ENCODE data around the gene FOXF2. TPM values are rescaled to one million over a fixed set of nuclear protein-coding genes. Genes with fewer than 3 reads are reported as not detected.
A peak's percentile ranks its signal among the peaks of the same experiment; 100 is the strongest.
"Not testable (repeated sequence)": the region's sequence is repeated elsewhere in the genome, so short reads cannot be mapped to it uniquely, and the experiment has no call there.

The FOXF2 gene
- total RNA-seq, 2 experiments from 2014 or later = not detected

- DNase-seq = no peak
- Mint-ChIP-seq H3K4me3 (no peak overlapping the region), H3K27ac (no peak overlapping the region), H3K27me3 (ENCODE audit: low read depth) (peaks cover 53% of the 10 kb centered on the region), H3K9me3 (peaks cover 4% of the 10 kb centered on the region), H3K4me1 (ENCODE audit: low read depth) (no peaks in the 10 kb centered on the region), H3K36me3 (ENCODE audit: low read depth) (no peaks in the 10 kb centered on the region)
- CTCF ChIA-PET = no interaction called here
- intact Hi-C loops (cut with micrococcal nuclease) = no loop called here
Observed at GRCh38 chr6:1364791-1365190, 24.6 kb upstream of the FOXF2 start.

GRCh38 chr6:1365686-1366085 is 23.7 kb upstream of the FOXF2 start:
- Mint-ChIP-seq H3K4me1 (ENCODE audit: low read depth) (no peaks in the 10 kb centered on the region), H3K27ac (no peak overlapping the region), H3K27me3 (ENCODE audit: low read depth) (peaks cover 55% of the 10 kb centered on the region), H3K4me3 (no peak overlapping the region), H3K36me3 (ENCODE audit: low read depth) (no peaks in the 10 kb centered on the region), H3K9me3 (peaks cover 7% of the 10 kb centered on the region)
- CTCF ChIA-PET = no interaction called here
- intact Hi-C loops (cut with micrococcal nuclease) = no loop called here
- no peak for DNase-seq

DNA sequence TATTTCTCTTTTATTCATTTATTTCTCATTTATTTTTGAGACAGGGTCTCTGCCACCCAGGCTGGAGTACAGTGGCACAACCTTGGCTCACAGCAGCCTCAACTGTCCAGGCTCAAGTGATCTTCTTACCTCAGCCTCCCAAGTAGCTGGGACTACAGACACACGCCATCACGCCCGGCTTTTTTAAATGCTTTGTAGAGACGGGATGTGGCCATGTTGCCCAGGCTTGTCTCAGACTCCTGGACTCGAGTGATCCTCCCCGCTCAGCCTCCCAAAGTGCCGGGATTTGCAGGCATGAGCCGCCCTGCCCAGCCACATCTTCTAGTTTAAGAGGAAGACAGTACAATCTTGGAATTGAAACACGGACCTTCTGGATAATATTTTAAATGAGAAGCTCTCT is 21.6 kb upstream of the FOXF2 start:
- Mint-ChIP-seq H3K27me3 (ENCODE audit: low read depth) (peaks cover 58% of the 10 kb centered on the region), H3K4me1 (ENCODE audit: low read depth) (no peaks in the 10 kb centered on the region), H3K4me3 (no peak overlapping the region), H3K36me3 (ENCODE audit: low read depth) (no peaks in the 10 kb centered on the region), H3K9me3 (peaks cover 7% of the 10 kb centered on the region), H3K27ac (no peak overlapping the region)
- CTCF ChIA-PET = no interaction called here
- no peak for DNase-seq
- intact Hi-C loops (cut with micrococcal nuclease) = no loop called here

GRCh38 chr6:1368940-1369339 is 20.4 kb upstream of the FOXF2 start:
- Mint-ChIP-seq H3K36me3 (ENCODE audit: low read depth) (no peaks in the 10 kb centered on the region), H3K27me3 (ENCODE audit: low read depth) (peaks cover 59% of the 10 kb centered on the region), H3K27ac (no peak overlapping the region), H3K4me1 (ENCODE audit: low read depth) (no peaks in the 10 kb centered on the region), H3K9me3 (peaks cover 7% of the 10 kb centered on the region), H3K4me3 (no peak overlapping the region)
- CTCF ChIA-PET = no interaction called here
- intact Hi-C loops (cut with micrococcal nuclease) = no loop called here
- no peak for DNase-seq

GRCh38 chr6:1369695-1370094 is 19.7 kb upstream of the FOXF2 start:
- H3K27me3 Mint-ChIP-seq (ENCODE audit: low read depth) = peaks cover 60% of the 10 kb centered on the region
- H3K36me3 Mint-ChIP-seq (ENCODE audit: low read depth); DNase-seq; H3K9me3 Mint-ChIP-seq; CTCF ChIA-PET; H3K4me1 Mint-ChIP-seq (ENCODE audit: low read depth); intact Hi-C loops (cut with micrococcal nuclease); H3K27ac Mint-ChIP-seq; H3K4me3 Mint-ChIP-seq: not testable (repeated sequence)

DNA sequence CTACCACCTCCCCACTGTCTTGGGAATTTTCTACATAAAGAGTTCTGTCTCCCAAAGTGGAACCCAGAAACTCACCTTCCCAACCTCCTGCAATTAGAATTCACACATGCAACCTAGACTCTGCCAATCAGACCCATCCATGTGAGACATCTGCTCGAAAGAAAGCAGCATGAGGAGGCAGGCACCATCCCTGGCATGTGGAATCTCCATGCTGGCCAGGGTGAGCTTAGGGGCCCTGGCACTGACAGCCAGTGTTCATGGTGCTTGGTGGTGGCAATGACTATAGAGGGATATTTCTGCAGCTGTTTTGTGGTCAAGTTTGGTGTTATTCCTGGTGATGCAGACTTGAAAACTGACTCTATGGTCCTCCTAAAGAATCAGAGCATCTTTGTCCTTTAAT is 17.4 kb upstream of the FOXF2 start:
- CTCF ChIA-PET = no interaction called here
- Mint-ChIP-seq H3K27me3 (ENCODE audit: low read depth) (peaks cover 68% of the 10 kb centered on the region), H3K4me3 (no peak overlapping the region), H3K9me3 (peaks cover 7% of the 10 kb centered on the region), H3K4me1 (ENCODE audit: low read depth) (no peaks in the 10 kb centered on the region), H3K36me3 (ENCODE audit: low read depth) (no peaks in the 10 kb centered on the region), H3K27ac (no peak overlapping the region)
- DNase-seq = no peak
- intact Hi-C loops (cut with micrococcal nuclease) = no loop called here

DNA sequence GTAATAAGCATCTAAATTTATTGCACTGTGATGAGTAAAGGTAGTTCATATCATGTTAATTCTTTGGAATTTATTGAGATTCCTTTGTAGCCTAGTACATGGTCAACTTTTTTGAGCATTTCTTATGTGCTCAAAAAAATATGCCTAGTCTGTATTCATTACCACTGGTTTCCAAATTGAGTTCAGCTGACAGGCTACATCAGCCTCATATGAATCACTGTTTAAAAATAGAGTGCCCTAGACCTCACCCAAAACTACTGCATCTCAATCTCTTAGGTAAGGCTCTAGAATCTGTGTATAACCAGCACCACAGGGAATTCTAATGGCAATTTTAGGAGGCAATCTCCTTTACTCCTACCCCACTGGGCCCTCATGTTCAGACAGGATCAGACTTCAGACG is 16.7 kb upstream of the FOXF2 start:
- peaks cover 73% of the 10 kb centered on the region for H3K27me3 Mint-ChIP-seq (ENCODE audit: low read depth)

GRCh38 chr6:1376653-1377052 is 12.7 kb upstream of the FOXF2 start:
- Mint-ChIP-seq H3K4me3 (no peak overlapping the region), H3K27me3 (ENCODE audit: low read depth) (peaks cover 76% of the 10 kb centered on the region), H3K27ac (no peak overlapping the region), H3K9me3 (no peaks in the 10 kb centered on the region), H3K4me1 (ENCODE audit: low read depth) (peaks cover 29% of the 10 kb centered on the region), H3K36me3 (ENCODE audit: low read depth) (no peaks in the 10 kb centered on the region)
- no peak for DNase-seq
- CTCF ChIA-PET = no interaction called here
- intact Hi-C loops (cut with micrococcal nuclease) = no loop called here

More for the DNA sequence above, 16.7 kb upstream of the FOXF2 start:
- CTCF ChIA-PET = no interaction called here
- Mint-ChIP-seq H3K4me3 (no peak overlapping the region), H3K9me3 (peaks cover 7% of the 10 kb centered on the region), H3K4me1 (ENCODE audit: low read depth) (peaks cover 3% of the 10 kb centered on the region), H3K27ac (no peak overlapping the region), H3K36me3 (ENCODE audit: low read depth) (no peaks in the 10 kb centered on the region)
- intact Hi-C loops (cut with micrococcal nuclease) = no loop called here
- no peak for DNase-seq

- intact Hi-C loops (cut with micrococcal nuclease) = no loop called here
- CTCF ChIA-PET = interaction anchor here (0.8 kb wide), 1 partner anchor 9 kb away, joined by 3 read pairs; no protein-coding TSS in a partner anchor
- Mint-ChIP-seq H3K27ac (no peak overlapping the region), H3K36me3 (ENCODE audit: low read depth) (no peaks in the 10 kb centered on the region), H3K4me3 (no peak overlapping the region), H3K27me3 (ENCODE audit: low read depth) (peaks cover 74% of the 10 kb centered on the region), H3K4me1 (ENCODE audit: low read depth) (peaks cover 31% of the 10 kb centered on the region), H3K9me3 (no peaks in the 10 kb centered on the region)
- DNase-seq = no peak
Observed at GRCh38 chr6:1377526-1377925, 11.8 kb upstream of the FOXF2 start.

- Mint-ChIP-seq H3K27me3 (ENCODE audit: low read depth) (peaks cover 72% of the 10 kb centered on the region), H3K27ac (no peak overlapping the region), H3K36me3 (ENCODE audit: low read depth) (no peaks in the 10 kb centered on the region), H3K4me3 (no peak overlapping the region), H3K9me3 (no peaks in the 10 kb centered on the region), H3K4me1 (ENCODE audit: low read depth) (peaks cover 31% of the 10 kb centered on the region)
- CTCF ChIA-PET = interaction anchor here (0.6 to 1.7 kb wide), 3 partner anchors 8 to 779 kb away, joined by 3 to 5 read pairs (median 4); no protein-coding TSS in a partner anchor
- DNase-seq = no peak
- intact Hi-C loops (cut with micrococcal nuclease) = loop anchor here (2.0 kb wide), 2 partner anchors 64 to 656 kb away; no protein-coding TSS in a partner anchor
Observed at GRCh38 chr6:1378065-1379016, 11.0 kb upstream of the FOXF2 start.

DNA sequence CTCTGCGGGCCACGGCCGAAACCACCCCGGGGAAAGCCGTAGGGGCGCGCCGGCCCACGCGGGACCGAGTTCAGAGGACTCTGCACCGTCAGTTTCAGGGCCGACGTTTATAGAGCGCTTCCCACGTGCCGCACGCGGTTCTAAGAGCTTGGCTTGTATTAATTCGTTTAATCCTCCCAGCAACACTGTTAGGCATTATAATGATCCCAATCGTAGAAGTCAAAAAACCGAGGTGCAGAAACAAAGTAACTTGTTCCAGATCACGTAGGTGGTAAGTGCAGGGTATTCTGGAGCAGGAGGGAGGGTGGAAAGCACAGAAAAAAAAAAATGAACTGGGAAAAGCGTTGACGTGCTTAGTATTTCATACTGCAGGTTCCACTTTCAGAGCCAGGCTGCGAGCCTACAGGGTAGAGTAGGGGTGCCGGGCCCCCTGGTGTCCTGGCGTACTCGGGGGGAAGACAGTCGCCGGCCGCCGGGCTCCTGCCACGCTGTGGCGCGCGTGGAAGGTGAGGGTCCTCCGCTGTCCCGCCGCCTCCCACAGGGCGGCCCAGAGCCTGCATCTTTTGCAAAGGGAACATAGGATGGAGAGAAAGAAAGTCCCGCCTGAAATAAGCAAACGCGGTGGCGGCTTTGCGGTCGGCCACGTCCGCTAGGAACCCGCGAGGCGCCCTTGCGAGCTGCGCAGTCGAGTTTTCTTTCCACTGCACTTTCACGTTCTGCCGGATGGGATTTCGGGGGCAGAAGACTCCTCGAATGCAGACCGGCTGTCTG is 10.2 kb upstream of the FOXF2 start:
- peak; percentile 51 for DNase-seq
- intact Hi-C loops (cut with micrococcal nuclease) = loop anchor here (2.0 kb wide), 2 partner anchors 64 to 656 kb away; no protein-coding TSS in a partner anchor
- Mint-ChIP-seq H3K9me3 (no peaks in the 10 kb centered on the region), H3K27ac (no peak overlapping the region), H3K4me3 (no peak overlapping the region), H3K36me3 (ENCODE audit: low read depth) (no peaks in the 10 kb centered on the region), H3K27me3 (ENCODE audit: low read depth) (peaks cover 67% of the 10 kb centered on the region), H3K4me1 (ENCODE audit: low read depth) (peaks cover 31% of the 10 kb centered on the region)
- CTCF ChIA-PET = interaction anchor here (1.7 kb wide), 1 partner anchor 17 kb away, joined by 4 read pairs; no protein-coding TSS in a partner anchor

DNA sequence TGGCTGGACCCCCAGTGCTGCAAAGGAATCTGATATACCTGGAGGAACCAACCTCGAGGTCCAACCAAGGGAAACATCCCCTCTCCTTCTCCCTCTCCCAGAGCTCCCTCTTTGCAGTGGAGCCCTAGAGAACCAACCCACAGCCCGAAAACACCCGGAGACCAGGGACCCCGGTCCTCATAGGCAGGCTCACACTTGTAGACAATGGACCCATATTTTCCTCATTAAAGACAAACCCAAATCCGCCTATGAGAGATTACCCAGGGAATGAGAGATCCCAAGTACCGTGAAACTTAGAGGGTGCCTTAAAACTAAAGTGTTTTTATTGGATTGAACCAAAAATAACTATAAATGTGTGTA is 9.6 kb upstream of the FOXF2 start:
- H3K27me3 Mint-ChIP-seq (ENCODE audit: low read depth) = peaks cover 67% of the 10 kb centered on the region
- CTCF ChIA-PET = interaction anchor here (1.7 kb wide), 1 partner anchor 17 kb away, joined by 4 read pairs; no protein-coding TSS in a partner anchor

More for the DNA sequence above, 9.6 kb upstream of the FOXF2 start:
- peaks cover 31% of the 10 kb centered on the region for H3K4me1 Mint-ChIP-seq (ENCODE audit: low read depth)
- no peaks in the 10 kb centered on the region for H3K36me3 Mint-ChIP-seq (ENCODE audit: low read depth)
- no peak for DNase-seq
- no peak overlapping the region for H3K4me3 Mint-ChIP-seq
- intact Hi-C loops (cut with micrococcal nuclease) = loop anchor here (2.0 to 5.0 kb wide), 4 partner anchors 65 to 989 kb away; partner anchors contain the start of gene IRF4
- H3K27ac Mint-ChIP-seq = no peak overlapping the region
- H3K9me3 Mint-ChIP-seq = no peaks in the 10 kb centered on the region
